GM23338 (cell line): ENCODE measurements around the gene ID4. TPM values are rescaled to one million over a fixed set of nuclear protein-coding genes. Genes with fewer than 3 reads are reported as not detected.

Experiments
- ATAC-seq: fragments of 200-7000 bp; cut with Tn5 transposase; 3 replicates; pipeline ENCODE4 v1.9.1; 2020
- DNase-seq: peaks from one replicate; pipeline ENCODE4 v3.0.0-alpha.2; 2015; ENCODE audit warnings: low spot score
- H2AFZ ChIP-seq: fragments of 200-600 bp; sonication (generic); 2 replicates; pipeline ENCODE4 v1.8.0; 2016; ENCODE audit warnings: antibody characterized with exemption, mild to moderate bottlenecking, moderate library complexity
- H3F3A ChIP-seq: fragments of 200-600 bp; sonication (generic); replicated peaks from 2 replicates; pipeline ENCODE4 v1.8.0; 2017; ENCODE audit warnings: antibody characterized with exemption, mixed run types, low read depth
- H3K27ac ChIP-seq: fragments of 200-600 bp; sonication (generic); 2 replicates; pipeline ENCODE4 v1.6.1; 2016; ENCODE audit warnings: low read depth
- H3K27me3 ChIP-seq: fragments of 200-600 bp; sonication (generic); 2 replicates; pipeline ENCODE4 v1.8.0; 2016; ENCODE audit warnings: mild to moderate bottlenecking, mixed run types, moderate library complexity; ENCODE audit not compliant: insufficient read depth
- H3K36me3 ChIP-seq: fragments of 200-600 bp; sonication (generic); 2 replicates; pipeline ENCODE4 v1.8.0; 2016; ENCODE audit warnings: mild to moderate bottlenecking; ENCODE audit not compliant: insufficient read depth
- H3K4me1 ChIP-seq: fragments of 200-600 bp; sonication (generic); 2 replicates; pipeline ENCODE4 v1.8.0; 2016; ENCODE audit warnings: mild to moderate bottlenecking, moderate library complexity; ENCODE audit not compliant: insufficient read depth
- H3K4me2 ChIP-seq: fragments of 200-600 bp; sonication (generic); 2 replicates; pipeline ENCODE4 v1.7.1; 2017; ENCODE audit warnings: mixed run types
- H3K4me3 ChIP-seq: fragments of 200-600 bp; sonication (generic); 2 replicates; pipeline ENCODE4 v1.6.1; 2016; ENCODE audit warnings: mixed run types
- H3K79me2 ChIP-seq: fragments of 200-600 bp; sonication (generic); replicated peaks from 2 replicates; pipeline ENCODE4 v1.8.0; 2017; ENCODE audit warnings: mild to moderate bottlenecking; ENCODE audit not compliant: insufficient read depth
- H3K9me2 ChIP-seq: fragments of 200-600 bp; sonication (generic); 2 replicates; pipeline ENCODE4 v1.8.0; 2017; ENCODE audit not compliant: insufficient read depth
- H4K20me1 ChIP-seq: fragments of 200-600 bp; sonication (generic); replicated peaks from 2 replicates; pipeline ENCODE4 v1.8.0; 2017; ENCODE audit warnings: mild to moderate bottlenecking; ENCODE audit not compliant: insufficient read depth
- H3K27ac Mint-ChIP-seq: 2 replicates; pipeline ENCODE4 v1.8.0; 2020; ENCODE audit warnings: inconsistent platforms, mild to moderate bottlenecking, moderate library complexity, mixed read lengths
- H3K27me3 Mint-ChIP-seq: 3 replicates; pipeline ENCODE4 v1.8.0; 2022; ENCODE audit warnings: low read depth, mild to moderate bottlenecking, moderate library complexity, mixed read lengths, inconsistent platforms; ENCODE audit not compliant: insufficient read depth, poor library complexity
- H3K36me3 Mint-ChIP-seq: 3 replicates; pipeline ENCODE4 v1.8.0; 2021; ENCODE audit warnings: low read depth, mild to moderate bottlenecking, inconsistent platforms, moderate library complexity, mixed read lengths
- H3K4me1 Mint-ChIP-seq: 3 replicates; pipeline ENCODE4 v1.8.0; 2020; ENCODE audit warnings: mild to moderate bottlenecking, inconsistent platforms, mixed read lengths
- H3K4me3 Mint-ChIP-seq: 3 replicates; pipeline ENCODE4 v1.8.0; 2021; ENCODE audit warnings: moderate library complexity, mild to moderate bottlenecking, inconsistent platforms, mixed read lengths
- H3K9me3 Mint-ChIP-seq: 3 replicates; pipeline ENCODE4 v1.8.0; 2020; ENCODE audit warnings: moderate library complexity, mild to moderate bottlenecking, inconsistent platforms, mixed read lengths
- EZH2 ChIP-seq: fragments of 200-600 bp; sonication (generic); IDR thresholded peaks from one replicate; pipeline ENCODE4 v1.8.0; 2017; ENCODE audit warnings: antibody characterized with exemption, mild to moderate bottlenecking, low read depth; ENCODE audit not compliant: unreplicated experiment
- EZH2phosphoT487 ChIP-seq: fragments of 200-600 bp; sonication (generic); IDR thresholded peaks from one replicate; pipeline ENCODE4 v1.8.1; 2018; ENCODE audit warnings: antibody characterized with exemption; ENCODE audit not compliant: unreplicated experiment
- POLR2AphosphoS5 ChIP-seq: IDR thresholded peaks from 2 replicates; pipeline ENCODE4 v1.6.1; 2016; ENCODE audit warnings: antibody characterized with exemption, low read depth
- ZNF114 ChIP-seq: fragments of 250-450 bp; sonication (Bioruptor Pico); IDR thresholded peaks from 2 replicates; pipeline ENCODE4 v1.5.0; 2020; ENCODE audit warnings: mild to moderate bottlenecking, moderate library complexity
- ZNF331 ChIP-seq: fragments of 250-450 bp; sonication (Bioruptor Pico); IDR thresholded peaks from 2 replicates; pipeline ENCODE4 v1.5.0; 2020; ENCODE audit warnings: low read depth, mild to moderate bottlenecking, moderate library complexity
- polyA plus RNA-seq: library from polyadenylated mRNA; unstranded; fragments of >200 nt; fragmentation: Nextera tagmentation; extraction: Ambion mirVana; gene quantifications from 2 replicates; pipeline ENCODE4 v1.2.1, GENCODE V29; 2016
- total RNA-seq: library from RNA; depleted of rRNA; stranded (reverse); fragments of >200 nt; shearing (Covaris generic); gene quantifications from 2 replicates; pipeline ENCODE4 v1.2.3, GENCODE V29; 2014
- TF ChIP-seq, protein P1 (sequence below): IDR thresholded peaks from one replicate; pipeline ENCODE4 v1.6.1; 2018; ENCODE audit warnings: antibody characterized with exemption; ENCODE audit not compliant: unreplicated experiment
- TF ChIP-seq, protein P2 (sequence below): fragments of 250-450 bp; sonication (Bioruptor Pico); IDR thresholded peaks from 2 replicates; pipeline ENCODE4 v1.5.0; 2020; ENCODE audit warnings: mild to moderate bottlenecking, moderate library complexity
- TF ChIP-seq, protein P3 (sequence below): IDR thresholded peaks from 2 replicates; pipeline ENCODE4 v1.6.1; 2016; ENCODE audit warnings: antibody characterized with exemption
- TF ChIP-seq, protein P4 (sequence below), 2 experiments: fragments of 200-600 bp in 1 of 2; sonication (generic) in 1 of 2; conservative IDR thresholded peaks; 2 replicates each; pipeline versions ENCODE4 v1.5.1 to v1.6.1; 2016 to 2017; ENCODE audit warnings: antibody characterized with exemption in 2 of 2, low read depth in 2 of 2, mild to moderate bottlenecking in 2 of 2, moderate library complexity in 1 of 2

ID4 gene
- total and polyA plus RNA-seq, 2 experiments from 2014 or later, result 3.7 to 7.0 TPM

DNA sequence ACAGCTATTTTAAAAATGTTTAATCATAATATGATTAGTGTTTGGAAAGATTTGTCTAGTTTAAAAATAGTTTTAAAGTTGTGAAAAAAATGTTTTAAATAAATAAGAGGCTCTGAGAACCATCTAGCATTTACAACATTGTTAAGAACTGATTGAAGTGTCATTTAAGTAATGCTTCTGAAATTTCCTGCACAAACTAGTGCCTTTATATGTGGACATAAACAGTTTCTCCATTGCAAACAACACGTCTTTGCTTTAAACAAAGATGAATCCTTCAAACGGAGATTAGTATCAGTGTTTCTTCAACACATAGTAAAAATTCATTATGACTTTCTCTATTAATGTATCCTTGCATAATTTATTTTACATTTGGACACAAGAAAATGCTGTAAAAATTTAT, 45.9 kb upstream of the ID4 start:
- H3K9me2 ChIP-seq, result 0 out of 2 replicates have a peak, but pooled peaks cover 3% of the 10 kb centered on the region
- no peaks in the 10 kb centered on the region for H3K36me3 ChIP-seq
- H3K4me2 ChIP-seq, result no peak overlapping the region
- no peak overlapping the region for H2AFZ ChIP-seq
- Mint-ChIP-seq H3K36me3 (peaks cover 2% of the 10 kb centered on the region; the same call in 1 of the 3 replicates), H3K9me3 (no peaks in the 10 kb centered on the region), H3K27ac (no peak overlapping the region), H3K4me1 (peaks cover 6% of the 10 kb centered on the region; the same call in 2 of the 3 replicates), H3K4me3 (no peak overlapping the region), H3K27me3 (no peaks in the 10 kb centered on the region)
- H3K27ac ChIP-seq, result no peak overlapping the region
- TF ChIP-seq EZH2, result no peak
- TF ChIP-seq ZNF331 (CRISPR knock-in tag), result no peak
- H3K79me2 ChIP-seq, result no peaks in the 10 kb centered on the region
- H3K4me1 ChIP-seq, result no peaks in the 10 kb centered on the region
- ATAC-seq (no peak), DNase-seq (no peak)
- H3K4me3 ChIP-seq, result no peak overlapping the region
- no peaks in the 10 kb centered on the region for H3K27me3 ChIP-seq
- H4K20me1 ChIP-seq, result no peaks in the 10 kb centered on the region
- H3F3A ChIP-seq, result no peaks in the 10 kb centered on the region

DNA sequence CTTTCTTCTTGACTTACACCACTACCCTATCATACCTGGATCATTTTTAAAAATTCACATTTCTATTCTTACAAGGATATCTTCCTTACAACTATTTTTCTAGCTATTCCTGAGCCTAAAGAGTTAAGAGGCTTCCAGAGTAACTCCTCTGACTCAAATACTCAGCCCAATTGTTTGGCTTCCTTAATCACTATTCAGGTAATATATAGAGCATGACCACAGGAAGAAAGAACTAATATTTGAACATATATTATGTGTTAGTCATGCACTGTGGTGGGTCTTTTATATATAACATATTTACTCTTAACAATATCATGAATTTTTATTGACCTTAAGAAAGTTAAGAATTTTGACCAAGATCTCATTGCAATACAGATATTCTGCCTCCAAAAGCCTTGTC, 42.0 kb upstream of the ID4 start:
- no peaks in the 10 kb centered on the region for H3K27me3 Mint-ChIP-seq
- TF ChIP-seq POLR2AphosphoS5, result no peak
- TF ChIP-seq, protein P1, sequence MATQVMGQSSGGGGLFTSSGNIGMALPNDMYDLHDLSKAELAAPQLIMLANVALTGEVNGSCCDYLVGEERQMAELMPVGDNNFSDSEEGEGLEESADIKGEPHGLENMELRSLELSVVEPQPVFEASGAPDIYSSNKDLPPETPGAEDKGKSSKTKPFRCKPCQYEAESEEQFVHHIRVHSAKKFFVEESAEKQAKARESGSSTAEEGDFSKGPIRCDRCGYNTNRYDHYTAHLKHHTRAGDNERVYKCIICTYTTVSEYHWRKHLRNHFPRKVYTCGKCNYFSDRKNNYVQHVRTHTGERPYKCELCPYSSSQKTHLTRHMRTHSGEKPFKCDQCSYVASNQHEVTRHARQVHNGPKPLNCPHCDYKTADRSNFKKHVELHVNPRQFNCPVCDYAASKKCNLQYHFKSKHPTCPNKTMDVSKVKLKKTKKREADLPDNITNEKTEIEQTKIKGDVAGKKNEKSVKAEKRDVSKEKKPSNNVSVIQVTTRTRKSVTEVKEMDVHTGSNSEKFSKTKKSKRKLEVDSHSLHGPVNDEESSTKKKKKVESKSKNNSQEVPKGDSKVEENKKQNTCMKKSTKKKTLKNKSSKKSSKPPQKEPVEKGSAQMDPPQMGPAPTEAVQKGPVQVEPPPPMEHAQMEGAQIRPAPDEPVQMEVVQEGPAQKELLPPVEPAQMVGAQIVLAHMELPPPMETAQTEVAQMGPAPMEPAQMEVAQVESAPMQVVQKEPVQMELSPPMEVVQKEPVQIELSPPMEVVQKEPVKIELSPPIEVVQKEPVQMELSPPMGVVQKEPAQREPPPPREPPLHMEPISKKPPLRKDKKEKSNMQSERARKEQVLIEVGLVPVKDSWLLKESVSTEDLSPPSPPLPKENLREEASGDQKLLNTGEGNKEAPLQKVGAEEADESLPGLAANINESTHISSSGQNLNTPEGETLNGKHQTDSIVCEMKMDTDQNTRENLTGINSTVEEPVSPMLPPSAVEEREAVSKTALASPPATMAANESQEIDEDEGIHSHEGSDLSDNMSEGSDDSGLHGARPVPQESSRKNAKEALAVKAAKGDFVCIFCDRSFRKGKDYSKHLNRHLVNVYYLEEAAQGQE, result no peak
- TF ChIP-seq, protein P2, sequence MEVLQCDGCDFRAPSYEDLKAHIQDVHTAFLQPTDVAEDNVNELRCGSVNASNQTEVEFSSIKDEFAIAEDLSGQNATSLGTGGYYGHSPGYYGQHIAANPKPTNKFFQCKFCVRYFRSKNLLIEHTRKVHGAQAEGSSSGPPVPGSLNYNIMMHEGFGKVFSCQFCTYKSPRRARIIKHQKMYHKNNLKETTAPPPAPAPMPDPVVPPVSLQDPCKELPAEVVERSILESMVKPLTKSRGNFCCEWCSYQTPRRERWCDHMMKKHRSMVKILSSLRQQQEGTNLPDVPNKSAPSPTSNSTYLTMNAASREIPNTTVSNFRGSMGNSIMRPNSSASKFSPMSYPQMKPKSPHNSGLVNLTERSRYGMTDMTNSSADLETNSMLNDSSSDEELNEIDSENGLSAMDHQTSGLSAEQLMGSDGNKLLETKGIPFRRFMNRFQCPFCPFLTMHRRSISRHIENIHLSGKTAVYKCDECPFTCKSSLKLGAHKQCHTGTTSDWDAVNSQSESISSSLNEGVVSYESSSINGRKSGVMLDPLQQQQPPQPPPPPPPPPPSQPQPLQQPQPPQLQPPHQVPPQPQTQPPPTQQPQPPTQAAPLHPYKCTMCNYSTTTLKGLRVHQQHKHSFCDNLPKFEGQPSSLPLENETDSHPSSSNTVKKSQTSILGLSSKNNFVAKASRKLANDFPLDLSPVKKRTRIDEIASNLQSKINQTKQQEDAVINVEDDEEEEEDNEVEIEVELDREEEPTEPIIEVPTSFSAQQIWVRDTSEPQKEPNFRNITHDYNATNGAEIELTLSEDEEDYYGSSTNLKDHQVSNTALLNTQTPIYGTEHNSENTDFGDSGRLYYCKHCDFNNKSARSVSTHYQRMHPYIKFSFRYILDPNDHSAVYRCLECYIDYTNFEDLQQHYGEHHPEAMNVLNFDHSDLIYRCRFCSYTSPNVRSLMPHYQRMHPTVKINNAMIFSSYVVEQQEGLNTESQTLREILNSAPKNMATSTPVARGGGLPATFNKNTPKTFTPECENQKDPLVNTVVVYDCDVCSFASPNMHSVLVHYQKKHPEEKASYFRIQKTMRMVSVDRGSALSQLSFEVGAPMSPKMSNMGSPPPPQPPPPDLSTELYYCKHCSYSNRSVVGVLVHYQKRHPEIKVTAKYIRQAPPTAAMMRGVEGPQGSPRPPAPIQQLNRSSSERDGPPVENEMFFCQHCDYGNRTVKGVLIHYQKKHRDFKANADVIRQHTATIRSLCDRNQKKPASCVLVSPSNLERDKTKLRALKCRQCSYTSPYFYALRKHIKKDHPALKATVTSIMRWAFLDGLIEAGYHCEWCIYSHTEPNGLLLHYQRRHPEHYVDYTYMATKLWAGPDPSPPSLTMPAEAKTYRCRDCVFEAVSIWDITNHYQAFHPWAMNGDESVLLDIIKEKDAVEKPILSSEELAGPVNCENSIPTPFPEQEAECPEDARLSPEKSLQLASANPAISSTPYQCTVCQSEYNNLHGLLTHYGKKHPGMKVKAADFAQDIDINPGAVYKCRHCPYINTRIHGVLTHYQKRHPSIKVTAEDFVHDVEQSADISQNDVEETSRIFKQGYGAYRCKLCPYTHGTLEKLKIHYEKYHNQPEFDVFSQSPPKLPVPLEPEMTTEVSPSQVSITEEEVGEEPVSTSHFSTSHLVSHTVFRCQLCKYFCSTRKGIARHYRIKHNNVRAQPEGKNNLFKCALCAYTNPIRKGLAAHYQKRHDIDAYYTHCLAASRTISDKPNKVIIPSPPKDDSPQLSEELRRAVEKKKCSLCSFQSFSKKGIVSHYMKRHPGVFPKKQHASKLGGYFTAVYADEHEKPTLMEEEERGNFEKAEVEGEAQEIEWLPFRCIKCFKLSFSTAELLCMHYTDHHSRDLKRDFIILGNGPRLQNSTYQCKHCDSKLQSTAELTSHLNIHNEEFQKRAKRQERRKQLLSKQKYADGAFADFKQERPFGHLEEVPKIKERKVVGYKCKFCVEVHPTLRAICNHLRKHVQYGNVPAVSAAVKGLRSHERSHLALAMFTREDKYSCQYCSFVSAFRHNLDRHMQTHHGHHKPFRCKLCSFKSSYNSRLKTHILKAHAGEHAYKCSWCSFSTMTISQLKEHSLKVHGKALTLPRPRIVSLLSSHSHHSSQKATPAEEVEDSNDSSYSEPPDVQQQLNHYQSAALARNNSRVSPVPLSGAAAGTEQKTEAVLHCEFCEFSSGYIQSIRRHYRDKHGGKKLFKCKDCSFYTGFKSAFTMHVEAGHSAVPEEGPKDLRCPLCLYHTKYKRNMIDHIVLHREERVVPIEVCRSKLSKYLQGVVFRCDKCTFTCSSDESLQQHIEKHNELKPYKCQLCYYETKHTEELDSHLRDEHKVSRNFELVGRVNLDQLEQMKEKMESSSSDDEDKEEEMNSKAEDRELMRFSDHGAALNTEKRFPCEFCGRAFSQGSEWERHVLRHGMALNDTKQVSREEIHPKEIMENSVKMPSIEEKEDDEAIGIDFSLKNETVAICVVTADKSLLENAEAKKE (CRISPR knock-in tag), result no peak
- no peak for TF ChIP-seq ZNF114 (CRISPR knock-in tag)
- no peak for TF ChIP-seq ZNF331 (CRISPR knock-in tag)
- no peak for TF ChIP-seq EZH2
- TF ChIP-seq, protein P3, sequence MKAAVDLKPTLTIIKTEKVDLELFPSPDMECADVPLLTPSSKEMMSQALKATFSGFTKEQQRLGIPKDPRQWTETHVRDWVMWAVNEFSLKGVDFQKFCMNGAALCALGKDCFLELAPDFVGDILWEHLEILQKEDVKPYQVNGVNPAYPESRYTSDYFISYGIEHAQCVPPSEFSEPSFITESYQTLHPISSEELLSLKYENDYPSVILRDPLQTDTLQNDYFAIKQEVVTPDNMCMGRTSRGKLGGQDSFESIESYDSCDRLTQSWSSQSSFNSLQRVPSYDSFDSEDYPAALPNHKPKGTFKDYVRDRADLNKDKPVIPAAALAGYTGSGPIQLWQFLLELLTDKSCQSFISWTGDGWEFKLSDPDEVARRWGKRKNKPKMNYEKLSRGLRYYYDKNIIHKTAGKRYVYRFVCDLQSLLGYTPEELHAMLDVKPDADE, result no peak
- TF ChIP-seq, protein P4, sequence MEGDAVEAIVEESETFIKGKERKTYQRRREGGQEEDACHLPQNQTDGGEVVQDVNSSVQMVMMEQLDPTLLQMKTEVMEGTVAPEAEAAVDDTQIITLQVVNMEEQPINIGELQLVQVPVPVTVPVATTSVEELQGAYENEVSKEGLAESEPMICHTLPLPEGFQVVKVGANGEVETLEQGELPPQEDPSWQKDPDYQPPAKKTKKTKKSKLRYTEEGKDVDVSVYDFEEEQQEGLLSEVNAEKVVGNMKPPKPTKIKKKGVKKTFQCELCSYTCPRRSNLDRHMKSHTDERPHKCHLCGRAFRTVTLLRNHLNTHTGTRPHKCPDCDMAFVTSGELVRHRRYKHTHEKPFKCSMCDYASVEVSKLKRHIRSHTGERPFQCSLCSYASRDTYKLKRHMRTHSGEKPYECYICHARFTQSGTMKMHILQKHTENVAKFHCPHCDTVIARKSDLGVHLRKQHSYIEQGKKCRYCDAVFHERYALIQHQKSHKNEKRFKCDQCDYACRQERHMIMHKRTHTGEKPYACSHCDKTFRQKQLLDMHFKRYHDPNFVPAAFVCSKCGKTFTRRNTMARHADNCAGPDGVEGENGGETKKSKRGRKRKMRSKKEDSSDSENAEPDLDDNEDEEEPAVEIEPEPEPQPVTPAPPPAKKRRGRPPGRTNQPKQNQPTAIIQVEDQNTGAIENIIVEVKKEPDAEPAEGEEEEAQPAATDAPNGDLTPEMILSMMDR (conservative IDR thresholded peaks at IDR 0.05; ENCODE audit: low read depth in 2 of 2), result no peak
- no peak for TF ChIP-seq EZH2phosphoT487

More for the DNA sequence above, 42.0 kb upstream of the ID4 start:
- Histone ChIP-seq H3F3A (no peaks in the 10 kb centered on the region), H3K4me3 (no peak overlapping the region), H4K20me1 (no peaks in the 10 kb centered on the region), H3K36me3 (no peaks in the 10 kb centered on the region), H3K4me2 (no peak overlapping the region), H3K9me2 (no peaks in the 10 kb centered on the region), H3K27me3 (no peaks in the 10 kb centered on the region), H2AFZ (no peak overlapping the region), H3K79me2 (no peaks in the 10 kb centered on the region), H3K4me1 (no peaks in the 10 kb centered on the region), H3K27ac (no peak overlapping the region)
- H3K4me1 Mint-ChIP-seq, result no peaks in the 10 kb centered on the region
- no peak overlapping the region for H3K27ac Mint-ChIP-seq
- DNase-seq, result no peak
- ATAC-seq, result no peak
- peaks cover 3% of the 10 kb centered on the region; the same call in 1 of the 3 replicates for H3K36me3 Mint-ChIP-seq
- peaks cover 3% of the 10 kb centered on the region; the same call in 1 of the 3 replicates for H3K9me3 Mint-ChIP-seq
- no peak overlapping the region for H3K4me3 Mint-ChIP-seq
